ENCODE data around the gene SETD1A.

SETD1A gene
- 43.3 to 61.4 (median 45.8) reads per million in 3 donors for total RNA-seq

- Histone ChIP-seq H3K9me3 (ENCODE audit: control insufficient read depth, low read length) (no peaks in the 10 kb centered on the region), H3K4me3 (ENCODE audit: insufficient read depth, low read depth, low read length, poor library complexity, severe bottlenecking) (peak within 1 kb of the TSS; percentile 98), H3K4me1 (ENCODE audit: control insufficient read depth, insufficient read depth, low read length, poor library complexity, severe bottlenecking) (peaks cover 22% of the 10 kb centered on the region), H3K27me3 (replicated peaks; ENCODE audit: control insufficient read depth, insufficient read depth, low read length, poor library complexity, severe bottlenecking) (no peaks in the 10 kb centered on the region), H3K36me3 (ENCODE audit: control insufficient read depth, insufficient read depth, low read length) (peaks cover 34% of the 10 kb centered on the region), H3K27ac (ENCODE audit: insufficient read depth, low read length, poor library complexity, severe bottlenecking) (peak within 1 kb of the TSS; percentile 98)
- peak; percentile 91 to 95 (median 93) for DNase-seq
Measured at GRCh38 chr16:30957456-30958174, at the start of gene SETD1A. Gene SETD1A, plus strand, starts transcription at chr16:30957754. Its CDS starts 978 bp downstream, at chr16:30958732.

GRCh38 chr16:30910427-30911029 lies 47.0 kb upstream of the SETD1A start:
- no peak overlapping the region for H3K27ac ChIP-seq (ENCODE audit: insufficient read depth, low read length, poor library complexity, severe bottlenecking)
- H3K27me3 ChIP-seq (replicated peaks; ENCODE audit: control insufficient read depth, insufficient read depth, low read length, poor library complexity, severe bottlenecking) = no peaks in the 10 kb centered on the region
- no peak overlapping the region for H3K4me3 ChIP-seq (ENCODE audit: insufficient read depth, low read depth, low read length, poor library complexity, severe bottlenecking)
- H3K4me1 ChIP-seq (ENCODE audit: control insufficient read depth, insufficient read depth, low read length, poor library complexity, severe bottlenecking) = peaks cover 5% of the 10 kb centered on the region
- H3K9me3 ChIP-seq (ENCODE audit: control insufficient read depth, low read length) = no peaks in the 10 kb centered on the region
- DNase-seq = no peak
- no peaks in the 10 kb centered on the region for H3K36me3 ChIP-seq (ENCODE audit: control insufficient read depth, insufficient read depth, low read length)

DNA sequence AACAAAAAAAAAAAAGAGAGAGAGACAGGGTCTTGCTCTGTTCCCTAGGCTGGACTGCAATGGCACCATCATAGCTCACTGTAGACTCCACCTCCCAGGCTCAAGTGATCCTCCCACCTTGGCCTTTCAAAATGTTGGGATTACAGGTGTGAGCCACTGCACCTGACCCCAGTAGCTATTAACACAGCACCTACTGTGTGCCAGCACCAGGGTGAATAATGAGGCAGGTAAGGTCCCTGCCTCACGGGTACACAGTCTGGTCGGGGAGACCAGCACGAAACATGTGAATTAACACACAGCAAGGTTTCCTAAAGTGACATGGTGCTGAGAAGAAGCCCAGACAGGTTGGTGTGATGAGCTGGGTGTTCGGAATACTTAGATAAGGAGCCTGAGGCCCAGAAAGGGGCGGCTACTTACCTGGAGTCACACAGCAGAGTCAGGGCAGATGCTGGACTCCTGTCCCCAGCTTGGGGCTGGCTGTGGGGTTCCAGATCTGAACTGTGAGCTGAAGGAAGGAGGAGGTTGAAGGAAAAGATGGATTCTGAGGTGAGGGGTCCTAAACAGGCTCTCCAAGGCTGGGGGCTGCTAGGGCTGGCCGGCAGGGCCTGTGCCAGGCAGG lies 44.7 kb upstream of the SETD1A start:
- Histone ChIP-seq H3K4me1 (ENCODE audit: control insufficient read depth, insufficient read depth, low read length, poor library complexity, severe bottlenecking) (peaks cover 2% of the 10 kb centered on the region), H3K9me3 (ENCODE audit: control insufficient read depth, low read length) (no peaks in the 10 kb centered on the region), H3K36me3 (ENCODE audit: control insufficient read depth, insufficient read depth, low read length) (no peaks in the 10 kb centered on the region), H3K27me3 (replicated peaks; ENCODE audit: control insufficient read depth, insufficient read depth, low read length, poor library complexity, severe bottlenecking) (no peaks in the 10 kb centered on the region), H3K27ac (ENCODE audit: insufficient read depth, low read length, poor library complexity, severe bottlenecking) (no peak overlapping the region), H3K4me3 (ENCODE audit: insufficient read depth, low read depth, low read length, poor library complexity, severe bottlenecking) (no peak overlapping the region)
- no peak for DNase-seq

DNA sequence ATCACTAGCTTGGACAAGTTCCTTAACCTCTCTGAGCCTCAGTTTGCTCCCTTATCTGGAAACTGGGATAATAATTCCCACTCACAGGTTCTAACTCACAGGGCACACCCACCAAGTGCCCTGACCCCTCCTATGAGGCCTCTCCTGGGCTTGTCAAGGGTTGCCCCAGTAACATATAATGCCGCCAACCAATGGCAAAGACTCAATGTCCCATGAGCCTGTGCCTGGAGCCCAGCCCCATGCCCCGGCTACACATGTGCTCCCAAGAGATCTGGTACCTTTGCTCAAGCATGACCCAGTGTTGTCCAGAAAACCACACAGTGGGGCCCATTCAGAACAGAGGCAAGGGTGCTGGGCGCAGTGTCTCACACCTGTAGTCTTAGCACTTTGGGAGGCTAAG lies 42.7 kb upstream of the SETD1A start:
- Histone ChIP-seq H3K9me3 (ENCODE audit: control insufficient read depth, low read length) (no peaks in the 10 kb centered on the region), H3K27me3 (replicated peaks; ENCODE audit: control insufficient read depth, insufficient read depth, low read length, poor library complexity, severe bottlenecking) (no peaks in the 10 kb centered on the region), H3K4me3 (ENCODE audit: insufficient read depth, low read depth, low read length, poor library complexity, severe bottlenecking) (no peak overlapping the region), H3K36me3 (ENCODE audit: control insufficient read depth, insufficient read depth, low read length) (no peaks in the 10 kb centered on the region), H3K27ac (ENCODE audit: insufficient read depth, low read length, poor library complexity, severe bottlenecking) (no peak overlapping the region), H3K4me1 (ENCODE audit: control insufficient read depth, insufficient read depth, low read length, poor library complexity, severe bottlenecking) (no peaks in the 10 kb centered on the region)
- DNase-seq = no peak

GRCh38 chr16:30918614-30919013 lies 38.9 kb upstream of the SETD1A start:
- no peak for DNase-seq
- Histone ChIP-seq H3K4me3 (ENCODE audit: insufficient read depth, low read depth, low read length, poor library complexity, severe bottlenecking) (no peak overlapping the region), H3K27ac (ENCODE audit: insufficient read depth, low read length, poor library complexity, severe bottlenecking) (no peak overlapping the region), H3K4me1 (ENCODE audit: control insufficient read depth, insufficient read depth, low read length, poor library complexity, severe bottlenecking) (peaks cover 4% of the 10 kb centered on the region), H3K9me3 (ENCODE audit: control insufficient read depth, low read length) (no peaks in the 10 kb centered on the region), H3K36me3 (ENCODE audit: control insufficient read depth, insufficient read depth, low read length) (no peaks in the 10 kb centered on the region), H3K27me3 (replicated peaks; ENCODE audit: control insufficient read depth, insufficient read depth, low read length, poor library complexity, severe bottlenecking) (no peaks in the 10 kb centered on the region)

GRCh38 chr16:30920891-30921290 lies 36.7 kb upstream of the SETD1A start:
- DNase-seq = no peak
- no peak overlapping the region for H3K27ac ChIP-seq (ENCODE audit: insufficient read depth, low read length, poor library complexity, severe bottlenecking)
- H3K4me1 ChIP-seq (ENCODE audit: control insufficient read depth, insufficient read depth, low read length, poor library complexity, severe bottlenecking) = peaks cover 8% of the 10 kb centered on the region
- no peaks in the 10 kb centered on the region for H3K27me3 ChIP-seq (replicated peaks; ENCODE audit: control insufficient read depth, insufficient read depth, low read length, poor library complexity, severe bottlenecking)
- no peaks in the 10 kb centered on the region for H3K9me3 ChIP-seq (ENCODE audit: control insufficient read depth, low read length)
- H3K36me3 ChIP-seq (ENCODE audit: control insufficient read depth, insufficient read depth, low read length) = peaks cover under 1% of the 10 kb centered on the region
- no peak overlapping the region for H3K4me3 ChIP-seq (ENCODE audit: insufficient read depth, low read depth, low read length, poor library complexity, severe bottlenecking)

GRCh38 chr16:30921459-30921747 lies 36.2 kb upstream of the SETD1A start:
- Histone ChIP-seq H3K4me3 (ENCODE audit: insufficient read depth, low read depth, low read length, poor library complexity, severe bottlenecking) (peak overlapping the region; percentile 70), H3K27ac (ENCODE audit: insufficient read depth, low read length, poor library complexity, severe bottlenecking) (no peak overlapping the region), H3K36me3 (ENCODE audit: control insufficient read depth, insufficient read depth, low read length) (peaks cover 3% of the 10 kb centered on the region), H3K4me1 (ENCODE audit: control insufficient read depth, insufficient read depth, low read length, poor library complexity, severe bottlenecking) (peaks cover 8% of the 10 kb centered on the region), H3K27me3 (replicated peaks; ENCODE audit: control insufficient read depth, insufficient read depth, low read length, poor library complexity, severe bottlenecking) (no peaks in the 10 kb centered on the region), H3K9me3 (ENCODE audit: control insufficient read depth, low read length) (no peaks in the 10 kb centered on the region)
- DNase-seq = no peak

DNA sequence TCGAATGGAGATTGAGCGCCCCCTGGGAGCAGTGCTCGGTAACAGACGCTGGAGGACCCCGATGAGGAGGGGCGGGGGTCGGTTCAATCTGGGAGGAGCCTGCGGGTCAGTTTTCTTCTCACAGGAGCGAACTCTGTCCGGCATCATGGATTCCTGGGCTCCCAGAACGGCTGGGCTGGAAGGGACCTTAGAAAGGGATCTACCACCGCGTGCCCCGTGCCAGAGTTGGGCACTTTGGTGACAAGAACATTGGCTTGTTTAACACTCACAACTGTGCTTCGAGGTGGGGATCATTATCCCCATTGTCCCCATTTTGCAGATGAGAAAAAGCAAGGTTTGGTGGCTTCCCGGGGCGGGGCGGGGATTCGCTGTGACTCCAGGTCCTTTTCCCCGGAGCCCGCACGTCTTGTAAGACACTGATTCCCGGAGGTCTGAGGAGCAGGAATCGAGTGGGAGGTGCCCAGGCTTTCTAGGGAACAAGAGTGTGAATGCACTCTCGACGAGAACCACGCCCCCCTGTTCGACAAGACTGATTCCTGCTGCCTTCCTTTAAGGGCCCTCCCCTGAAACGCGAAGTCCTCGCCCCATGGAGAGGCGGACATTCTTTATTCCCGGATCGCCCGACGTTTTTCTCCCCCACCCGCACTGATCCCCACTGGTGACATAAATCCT lies 35.7 kb upstream of the SETD1A start:
- peak; percentile 74 to 81 (median 75) for DNase-seq
- no peaks in the 10 kb centered on the region for H3K27me3 ChIP-seq (replicated peaks; ENCODE audit: control insufficient read depth, insufficient read depth, low read length, poor library complexity, severe bottlenecking)
- H3K4me1 ChIP-seq (ENCODE audit: control insufficient read depth, insufficient read depth, low read length, poor library complexity, severe bottlenecking) = peaks cover 8% of the 10 kb centered on the region
- H3K4me3 ChIP-seq (ENCODE audit: insufficient read depth, low read depth, low read length, poor library complexity, severe bottlenecking) = peak overlapping the region; percentile 70
- peaks cover 3% of the 10 kb centered on the region for H3K36me3 ChIP-seq (ENCODE audit: control insufficient read depth, insufficient read depth, low read length)
- H3K9me3 ChIP-seq (ENCODE audit: control insufficient read depth, low read length) = no peaks in the 10 kb centered on the region
- H3K27ac ChIP-seq (ENCODE audit: insufficient read depth, low read length, poor library complexity, severe bottlenecking) = peak overlapping the region; percentile 61

GRCh38 chr16:30922420-30922959 lies 35.1 kb upstream of the SETD1A start:
- DNase-seq = peak; percentile 99 to 100 (median 100)
- H3K27me3 ChIP-seq (replicated peaks; ENCODE audit: control insufficient read depth, insufficient read depth, low read length, poor library complexity, severe bottlenecking) = no peaks in the 10 kb centered on the region
- peaks cover 3% of the 10 kb centered on the region for H3K36me3 ChIP-seq (ENCODE audit: control insufficient read depth, insufficient read depth, low read length)
- peaks cover 8% of the 10 kb centered on the region for H3K4me1 ChIP-seq (ENCODE audit: control insufficient read depth, insufficient read depth, low read length, poor library complexity, severe bottlenecking)
- H3K4me3 ChIP-seq (ENCODE audit: insufficient read depth, low read depth, low read length, poor library complexity, severe bottlenecking) = peak overlapping the region; percentile 70
- peak overlapping the region; percentile 83 for H3K27ac ChIP-seq (ENCODE audit: insufficient read depth, low read length, poor library complexity, severe bottlenecking)
- H3K9me3 ChIP-seq (ENCODE audit: control insufficient read depth, low read length) = no peaks in the 10 kb centered on the region
